Mesenchymal stem cell (in vitro differentiated cells and primary cell): Measurements from ENCODE around the gene CTBP2.
"Not testable (repeated sequence)": the region's sequence is repeated elsewhere in the genome, so short reads cannot be mapped to it uniquely, and the experiment has no call there.

Experiments
- DNase-seq: peaks from one replicate; pipeline ENCODE4 v3.0.0-alpha.2; 2013
- H2AFZ ChIP-seq: one replicate; pipeline ENCODE4 v1.6.1; 2013; ENCODE audit warnings: low read depth, mild to moderate bottlenecking, control low read depth, inconsistent platforms, low read length, moderate library complexity
- H2AK5ac ChIP-seq: 2 replicates; pipeline ENCODE4 v1.6.1; 2013; ENCODE audit warnings: low read length, moderate library complexity, mild to moderate bottlenecking, inconsistent platforms; ENCODE audit not compliant: severe bottlenecking
- H2BK120ac ChIP-seq: one replicate; pipeline ENCODE4 v1.6.1; 2013; ENCODE audit warnings: low read depth, mild to moderate bottlenecking, inconsistent platforms, low read length, moderate library complexity
- H2BK12ac ChIP-seq, 2 experiments: one replicate each; pipeline ENCODE4 v1.6.1; 2013; ENCODE audit warnings: inconsistent platforms in 2 of 2, low read length in 2 of 2, mild to moderate bottlenecking in 2 of 2, moderate library complexity in 2 of 2, control low read depth in 1 of 2
- H2BK15ac ChIP-seq: one replicate; pipeline ENCODE4 v1.6.1; 2013; ENCODE audit warnings: mild to moderate bottlenecking, low read depth, inconsistent platforms; ENCODE audit not compliant: poor library complexity, severe bottlenecking
- H2BK5ac ChIP-seq: 2 replicates; pipeline ENCODE4 v1.6.1; 2013; ENCODE audit warnings: low read depth, mild to moderate bottlenecking, low read length, control low read depth, inconsistent platforms; ENCODE audit not compliant: poor library complexity, severe bottlenecking
- H3K14ac ChIP-seq, 2 experiments: one replicate each; pipeline ENCODE4 v1.6.1; 2013; ENCODE audit warnings: inconsistent platforms in 2 of 2, low read length in 2 of 2, control low read depth in 1 of 2, mild to moderate bottlenecking in 1 of 2, moderate library complexity in 1 of 2
- H3K18ac ChIP-seq, 2 experiments: one replicate each; pipeline ENCODE4 v1.6.1; 2013; ENCODE audit warnings: inconsistent platforms in 2 of 2, low read length in 2 of 2, control low read depth in 1 of 2, low read depth in 1 of 2, mild to moderate bottlenecking in 1 of 2
- H3K23ac ChIP-seq, 2 experiments: one replicate each; pipeline ENCODE4 v1.6.1; 2013; ENCODE audit warnings: inconsistent platforms in 2 of 2, low read length in 2 of 2, mild to moderate bottlenecking in 2 of 2, moderate library complexity in 2 of 2, control low read depth in 1 of 2
- H3K27ac ChIP-seq: 2 replicates; pipeline ENCODE4 v1.5.1; 2013; ENCODE audit warnings: mild to moderate bottlenecking, moderate library complexity, low read length, control low read depth, inconsistent platforms; ENCODE audit not compliant: poor library complexity, severe bottlenecking
- H3K27me3 ChIP-seq, 2 experiments: 2 replicates each; pipeline versions ENCODE4 v1.6.1 to v1.7.0; 2013; ENCODE audit warnings: low read length in 2 of 2, mild to moderate bottlenecking in 2 of 2, moderate library complexity in 2 of 2, control low read depth in 1 of 2, inconsistent platforms in 1 of 2; ENCODE audit not compliant: control insufficient read depth in 1 of 2, insufficient read depth in 1 of 2
- H3K36me3 ChIP-seq, 2 experiments: 2 replicates each; pipeline versions ENCODE4 v1.6.1 to v1.7.0; 2013; ENCODE audit warnings: low read length in 2 of 2, control low read depth in 1 of 2, inconsistent platforms in 1 of 2, low read depth in 1 of 2, mild to moderate bottlenecking in 1 of 2; ENCODE audit not compliant: insufficient read depth in 2 of 2, control insufficient read depth in 1 of 2
- H3K4ac ChIP-seq, 2 experiments: one replicate each; pipeline ENCODE4 v1.6.1; 2013; ENCODE audit warnings: inconsistent platforms in 2 of 2, low read length in 2 of 2, mild to moderate bottlenecking in 2 of 2, moderate library complexity in 2 of 2, control low read depth in 1 of 2, low read depth in 1 of 2
- H3K4me1 ChIP-seq: 2 replicates; pipeline ENCODE4 v1.6.1; 2013; ENCODE audit warnings: low read depth, low read length, control low read depth; ENCODE audit not compliant: control insufficient read depth, insufficient read depth
- H3K4me2 ChIP-seq: 2 replicates; pipeline ENCODE4 v1.6.1; 2013; ENCODE audit warnings: low read length, mild to moderate bottlenecking, inconsistent platforms; ENCODE audit not compliant: poor library complexity, severe bottlenecking
- H3K4me3 ChIP-seq, 2 experiments: 2 replicates each; pipeline versions ENCODE4 v1.5.1 to v1.7.0; 2013; ENCODE audit warnings: low read length in 2 of 2, mild to moderate bottlenecking in 2 of 2, control low read depth in 1 of 2, low read depth in 1 of 2; ENCODE audit not compliant: insufficient read depth in 1 of 2
- H3K79me1 ChIP-seq: replicated peaks from 2 replicates; pipeline ENCODE4 v1.6.1; 2013; ENCODE audit warnings: mild to moderate bottlenecking, control low read depth, low read length, inconsistent platforms; ENCODE audit not compliant: poor library complexity, severe bottlenecking
- H3K9ac ChIP-seq: 2 replicates; pipeline ENCODE4 v1.7.0; 2013; ENCODE audit warnings: mild to moderate bottlenecking, low read length, moderate library complexity
- H3K9me3 ChIP-seq: 2 replicates; pipeline ENCODE4 v1.7.0; 2013; ENCODE audit warnings: mild to moderate bottlenecking, low read length; ENCODE audit not compliant: control insufficient read depth
- H4K8ac ChIP-seq: one replicate; pipeline ENCODE4 v1.6.1; 2013; ENCODE audit warnings: inconsistent platforms, mild to moderate bottlenecking, low read length, moderate library complexity
- H4K91ac ChIP-seq: one replicate; pipeline ENCODE4 v1.6.1; 2013; ENCODE audit warnings: mild to moderate bottlenecking, low read length, inconsistent platforms
- WGBS: methylation state at CpG from one replicate; pipeline ENCODE4 v1.1.7; 2013; ENCODE audit warnings: mixed read lengths; 5-methylcytosine and 5-hydroxymethylcytosine counted together

Gene CTBP2

DNA sequence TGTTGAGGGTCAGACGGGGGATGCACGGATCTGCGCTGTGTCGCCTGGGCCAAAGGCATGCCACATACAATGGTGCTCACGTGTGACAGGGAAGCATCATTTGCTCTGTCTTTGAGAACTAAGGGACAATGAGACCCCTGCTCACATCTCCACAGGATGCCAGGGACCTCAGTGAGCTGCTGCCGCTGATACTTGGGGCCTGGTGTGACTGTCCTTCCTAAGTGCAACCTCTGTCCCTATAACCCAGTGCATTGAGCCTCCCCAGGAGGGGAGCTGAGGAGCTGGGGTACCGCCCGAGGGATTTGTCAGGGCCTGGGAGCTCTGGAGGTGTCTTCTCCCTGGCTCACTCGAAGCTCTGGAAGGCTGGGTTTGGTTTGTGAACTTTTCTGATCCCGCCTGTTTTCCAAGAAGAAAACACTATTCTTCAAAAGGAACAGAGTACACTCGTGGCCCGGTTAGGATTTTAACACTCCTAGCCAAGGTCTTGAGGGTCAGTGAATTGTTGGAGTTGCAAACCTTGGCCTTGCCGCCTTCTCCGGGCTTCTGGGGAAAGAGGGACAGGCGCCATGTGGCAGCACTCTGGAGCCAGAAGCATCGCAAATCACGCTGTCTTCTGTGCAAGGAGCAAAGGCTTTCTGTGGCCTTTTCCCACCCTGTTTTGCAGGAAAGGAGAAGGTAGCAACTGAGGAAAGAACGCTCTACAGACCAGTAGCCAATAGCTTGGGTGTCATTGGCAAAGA, 26.2 kb upstream of the CTBP2 start:
- no peak overlapping the region for H2AFZ ChIP-seq

DNA sequence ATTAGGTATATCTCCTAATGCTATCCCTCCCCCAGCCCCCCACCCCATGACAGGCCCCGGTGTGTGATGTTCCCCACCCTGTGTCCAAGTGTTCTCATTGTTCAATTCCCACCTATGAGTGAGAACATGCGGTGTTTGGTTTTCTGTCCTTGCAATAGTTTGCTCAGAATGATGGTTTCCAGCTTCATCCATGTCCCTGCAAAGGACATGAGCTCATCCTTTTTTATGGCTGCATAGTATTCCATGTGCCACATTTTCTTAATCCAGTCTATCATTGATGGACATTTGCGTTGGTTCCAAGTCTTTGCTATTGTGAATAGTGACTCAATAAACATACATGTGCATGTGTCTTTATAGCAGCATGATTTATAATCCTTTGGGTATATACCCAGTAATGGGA, 18.7 kb upstream of the CTBP2 start:
- not testable (repeated sequence) for H3K9ac ChIP-seq, H4K91ac ChIP-seq, H2AFZ ChIP-seq, H2BK12ac ChIP-seq, H2BK120ac ChIP-seq, H3K27ac ChIP-seq, H3K14ac ChIP-seq, H3K36me3 ChIP-seq, H3K4me2 ChIP-seq, H2BK5ac ChIP-seq, H4K8ac ChIP-seq, H3K4ac ChIP-seq, H2AK5ac ChIP-seq, H3K23ac ChIP-seq, DNase-seq, H2BK15ac ChIP-seq, H3K79me1 ChIP-seq, H3K9me3 ChIP-seq, H3K4me3 ChIP-seq, H3K4me1 ChIP-seq, H3K18ac ChIP-seq
- H3K27me3 ChIP-seq = peaks cover 9 to 18% of the 10 kb centered on the region in 2 experiments
- WGBS = no CpG with 5 or more reads among the region's 3 CpGs

More for the DNA sequence above, 26.2 kb upstream of the CTBP2 start:
- no peak overlapping the region for H2AK5ac ChIP-seq
- no peak overlapping the region for H3K4ac ChIP-seq
- H3K4me3 ChIP-seq = no peak overlapping the region
- no peaks in the 10 kb centered on the region for H3K4me1 ChIP-seq
- no peak overlapping the region for H4K8ac ChIP-seq
- no peak overlapping the region for H2BK15ac ChIP-seq
- H2BK120ac ChIP-seq = no peak overlapping the region
- H3K14ac ChIP-seq = no peak overlapping the region
- DNase-seq = no peak
- no peak overlapping the region for H2BK12ac ChIP-seq
- no peak overlapping the region for H4K91ac ChIP-seq
- 86% methylated on average over 15 of the region's 18 CpGs for WGBS
- H3K36me3 ChIP-seq = no peaks in the 10 kb centered on the region
- no peaks in the 10 kb centered on the region for H3K79me1 ChIP-seq
- H3K27me3 ChIP-seq = peaks cover 23 to 33% of the 10 kb centered on the region in 2 experiments
- no peak overlapping the region for H3K23ac ChIP-seq
- no peak overlapping the region for H3K4me2 ChIP-seq
- no peak overlapping the region for H3K18ac ChIP-seq
- no peak overlapping the region for H2BK5ac ChIP-seq
- H3K9ac ChIP-seq = no peak overlapping the region
- H3K27ac ChIP-seq = no peak overlapping the region
- no peaks in the 10 kb centered on the region for H3K9me3 ChIP-seq

DNA sequence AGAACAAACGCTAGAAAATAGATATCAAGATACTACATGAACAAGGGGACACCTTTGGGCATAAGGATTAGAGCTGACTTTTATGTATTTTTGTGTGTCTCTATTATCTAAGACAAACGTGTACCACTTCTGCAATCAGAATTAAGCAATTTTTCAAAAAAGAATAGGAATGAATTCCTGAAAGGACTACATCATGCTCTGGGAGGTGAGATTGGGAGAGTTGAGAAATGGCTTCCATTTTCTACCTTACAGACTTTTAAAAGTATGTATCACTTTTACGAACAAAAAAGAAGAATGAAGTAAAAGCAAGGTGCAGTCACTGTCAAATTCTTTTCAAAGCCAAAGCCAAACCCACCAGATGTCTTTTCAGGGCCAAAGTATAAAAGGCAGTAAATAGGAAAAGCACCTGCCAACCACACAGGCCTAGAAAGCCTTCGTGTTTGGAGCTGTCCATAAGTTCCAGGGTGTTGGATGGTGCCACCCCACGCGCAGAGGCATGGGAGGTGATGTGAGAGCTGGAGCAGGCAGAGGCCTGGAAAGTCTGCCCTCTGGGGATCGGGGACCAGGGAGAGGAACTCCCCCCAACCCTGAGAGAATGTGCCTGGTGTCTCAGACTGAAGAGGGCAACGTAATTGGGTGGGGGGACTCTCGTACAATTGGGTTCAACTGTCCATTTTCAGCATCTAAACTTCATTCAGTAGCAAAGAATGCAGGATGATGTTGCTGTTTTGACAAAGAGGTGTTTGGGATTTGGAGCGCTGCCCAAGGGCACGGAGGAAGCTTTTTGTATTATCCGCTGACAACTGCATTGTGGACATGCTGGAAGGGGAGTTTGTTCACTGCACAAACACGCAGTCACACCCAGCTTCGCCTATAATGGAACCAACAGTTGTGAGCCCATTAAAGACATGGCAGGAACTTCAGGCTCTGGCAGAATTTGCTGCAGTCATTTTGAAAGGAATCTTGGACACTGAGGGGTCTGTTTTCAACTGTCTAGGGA, 17.6 kb upstream of the CTBP2 start:
- Histone ChIP-seq H3K18ac (no peak overlapping the region), H2AFZ (no peak overlapping the region), H3K27me3 (peaks cover 13 to 21% of the 10 kb centered on the region in 2 experiments), H2AK5ac (no peak overlapping the region), H2BK5ac (no peak overlapping the region), H3K4ac (no peak overlapping the region), H3K36me3 (no peaks in the 10 kb centered on the region), H2BK12ac (no peak overlapping the region), H3K9me3 (no peaks in the 10 kb centered on the region), H3K4me3 (no peak overlapping the region), H3K4me1 (no peaks in the 10 kb centered on the region), H3K79me1 (no peaks in the 10 kb centered on the region), H3K4me2 (no peak overlapping the region), H2BK120ac (no peak overlapping the region), H3K23ac (no peak overlapping the region), H4K91ac (no peak overlapping the region), H3K14ac (no peak overlapping the region), H3K27ac (no peak overlapping the region), H3K9ac (no peak overlapping the region), H2BK15ac (no peak overlapping the region), H4K8ac (no peak overlapping the region)
- no peak for DNase-seq
- WGBS = 85% methylated on average over 12 of the region's 14 CpGs

DNA sequence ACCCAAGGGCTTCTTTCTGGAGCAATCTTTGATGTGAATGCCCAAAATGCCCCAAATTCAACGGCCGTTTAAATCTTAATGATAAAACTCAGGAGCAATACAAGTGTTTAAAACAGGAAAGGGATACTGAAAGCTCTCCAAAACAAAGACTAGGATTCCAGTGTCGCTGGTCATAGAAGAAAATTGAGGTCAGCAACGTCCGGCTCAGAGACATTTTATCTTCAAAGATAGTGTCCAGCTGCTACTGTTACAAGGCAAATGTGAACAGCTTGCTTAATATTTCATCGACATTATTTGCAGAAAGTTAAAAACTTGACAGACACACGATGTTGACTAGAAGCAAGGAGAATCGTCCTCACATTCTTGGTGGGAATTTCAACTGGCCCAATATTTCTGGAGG, 15.4 kb upstream of the CTBP2 start:
- Histone ChIP-seq H3K4me3 (no peak overlapping the region), H4K91ac (no peak overlapping the region), H3K18ac (no peak overlapping the region), H3K27ac (no peak overlapping the region), H3K4me1 (no peaks in the 10 kb centered on the region), H4K8ac (no peak overlapping the region), H2BK120ac (no peak overlapping the region), H3K27me3 (peaks cover 13 to 21% of the 10 kb centered on the region in 2 experiments), H2BK5ac (no peak overlapping the region), H3K14ac (no peak overlapping the region), H3K79me1 (no peaks in the 10 kb centered on the region), H3K4me2 (no peak overlapping the region), H2BK12ac (no peak overlapping the region), H3K4ac (no peak overlapping the region), H2BK15ac (no peak overlapping the region), H3K9ac (no peak overlapping the region), H3K9me3 (no peaks in the 10 kb centered on the region), H2AFZ (no peak overlapping the region), H2AK5ac (no peak overlapping the region), H3K23ac (no peak overlapping the region), H3K36me3 (no peaks in the 10 kb centered on the region)
- DNase-seq = no peak
- 88% methylated on average over 8 of the region's 8 CpGs for WGBS
